OCI-LY7 (cell line): Measurements from ENCODE around the gene SMIM14. TPM values are rescaled to one million over a fixed set of nuclear protein-coding genes. Genes with fewer than 3 reads are reported as not detected.
A peak's percentile ranks its signal among the peaks of the same experiment; 100 is the strongest.

ENCODE experiments used
- BruUV-seq: library from RNA; stranded (reverse); fragments of 400-500 nt; replicated peaks from 2 replicates; lab custom pipeline; 2021; lab: Mats Ljungman, UMichigan
- CTCF ChIA-PET: fragments of 300-600 bp; sonication (Branson Sonifier 250); formaldehyde crosslinking; loops from one replicate; lab custom pipeline; 2022; ENCODE audit warnings: antibody characterized with exemption; ENCODE audit not compliant: unreplicated experiment; lab: Charles Lee
- POLR2A ChIA-PET: fragments of 300-600 bp; sonication (Branson Sonifier 250); formaldehyde crosslinking; loops from one replicate; lab custom pipeline; 2022; ENCODE audit warnings: antibody characterized with exemption; lab: Charles Lee
- DNase-seq: peaks from one replicate; pipeline ENCODE4 v3.0.0-alpha.2; 2015; ENCODE audit warnings: low spot score
- H2AFZ ChIP-seq: fragments of 200-600 bp; sonication (generic), shearing (Covaris generic); 2 replicates; pipeline ENCODE4 v1.6.1; 2014; ENCODE audit warnings: mild to moderate bottlenecking, antibody characterized with exemption, low read length, moderate library complexity
- H3K27ac ChIP-seq: fragments of 200-600 bp; sonication (generic); 2 replicates; pipeline ENCODE4 v1.5.1; 2014; ENCODE audit warnings: mixed run types, low read depth, mild to moderate bottlenecking, moderate library complexity, low read length, inconsistent platforms; ENCODE audit not compliant: poor library complexity, severe bottlenecking
- H3K36me3 ChIP-seq: fragments of 200-600 bp; sonication (generic); 2 replicates; pipeline ENCODE4 v1.6.1; 2014; ENCODE audit warnings: mild to moderate bottlenecking, antibody characterized with exemption, low read length, moderate library complexity, mixed read lengths; ENCODE audit not compliant: insufficient read depth
- H3K4me1 ChIP-seq: fragments of 200-600 bp; sonication (generic); 2 replicates; pipeline ENCODE4 v1.5.1; 2014; ENCODE audit warnings: mild to moderate bottlenecking, low read length; ENCODE audit not compliant: insufficient read depth, poor library complexity, severe bottlenecking
- H3K4me2 ChIP-seq: fragments of 200-600 bp; sonication (generic); 2 replicates; pipeline ENCODE4 v1.6.1; 2014; ENCODE audit warnings: mild to moderate bottlenecking, low read length
- H3K4me3 ChIP-seq: fragments of 200-600 bp; sonication (generic); 2 replicates; pipeline ENCODE4 v1.5.1; 2014; ENCODE audit warnings: mild to moderate bottlenecking, low read depth, low read length; ENCODE audit not compliant: poor library complexity, severe bottlenecking
- H3K79me2 ChIP-seq: fragments of 200-600 bp; sonication (generic); 2 replicates; pipeline ENCODE4 v1.6.1; 2016; ENCODE audit warnings: low read depth, mild to moderate bottlenecking, low read length, moderate library complexity, mixed read lengths; ENCODE audit not compliant: insufficient read depth
- H3K9me2 ChIP-seq: fragments of 200-600 bp; sonication (generic); 2 replicates; pipeline ENCODE4 v1.6.1; 2016; ENCODE audit warnings: mild to moderate bottlenecking, low read length, mixed read lengths; ENCODE audit not compliant: insufficient read depth
- H3K9me3 ChIP-seq: fragments of 200-600 bp; sonication (generic); 2 replicates; pipeline ENCODE4 v1.6.1; 2014; ENCODE audit warnings: mild to moderate bottlenecking, mixed run types, low read length, mixed read lengths
- H4K20me1 ChIP-seq: fragments of 200-600 bp; sonication (generic); 2 replicates; pipeline ENCODE4 v1.6.1; 2014; ENCODE audit warnings: mild to moderate bottlenecking, antibody characterized with exemption, low read length, moderate library complexity, mixed read lengths; ENCODE audit not compliant: insufficient read depth
- EZH2phosphoT487 ChIP-seq: fragments of 200-600 bp; sonication (generic); IDR thresholded peaks from 2 replicates; pipeline ENCODE4 v1.6.1; 2018; ENCODE audit warnings: low read depth, borderline replicate concordance, mild to moderate bottlenecking, mixed run types, antibody characterized with exemption, low read length, moderate library complexity, mixed read lengths
- intact Hi-C: fragments of 100-400 bp; cut with micrococcal nuclease; formaldehyde crosslinking; loops from one replicate; pipeline ENCODE4 v1.10.0; 2022; ENCODE audit not compliant: unreplicated experiment
- total RNA-seq, 2 experiments: library from RNA; depleted of rRNA in 1 of 2; stranded (reverse); fragments of >200 nt in 1 of 2; shearing (Covaris generic) in 1 of 2; gene quantifications; 2 replicates each; pipeline ENCODE4 v1.2.3, GENCODE V29; 2014 to 2022
- TF ChIP-seq, protein P1 (sequence below): fragments of 200-600 bp; sonication (generic); conservative IDR thresholded peaks from 2 replicates; pipeline ENCODE4 v1.5.1; 2014; ENCODE audit warnings: mild to moderate bottlenecking, antibody characterized with exemption, low read length, moderate library complexity, mixed read lengths

The SMIM14 gene
- total RNA-seq, 2 experiments from 2014 or later, result 1.8 TPM; not detected in 1

DNA sequence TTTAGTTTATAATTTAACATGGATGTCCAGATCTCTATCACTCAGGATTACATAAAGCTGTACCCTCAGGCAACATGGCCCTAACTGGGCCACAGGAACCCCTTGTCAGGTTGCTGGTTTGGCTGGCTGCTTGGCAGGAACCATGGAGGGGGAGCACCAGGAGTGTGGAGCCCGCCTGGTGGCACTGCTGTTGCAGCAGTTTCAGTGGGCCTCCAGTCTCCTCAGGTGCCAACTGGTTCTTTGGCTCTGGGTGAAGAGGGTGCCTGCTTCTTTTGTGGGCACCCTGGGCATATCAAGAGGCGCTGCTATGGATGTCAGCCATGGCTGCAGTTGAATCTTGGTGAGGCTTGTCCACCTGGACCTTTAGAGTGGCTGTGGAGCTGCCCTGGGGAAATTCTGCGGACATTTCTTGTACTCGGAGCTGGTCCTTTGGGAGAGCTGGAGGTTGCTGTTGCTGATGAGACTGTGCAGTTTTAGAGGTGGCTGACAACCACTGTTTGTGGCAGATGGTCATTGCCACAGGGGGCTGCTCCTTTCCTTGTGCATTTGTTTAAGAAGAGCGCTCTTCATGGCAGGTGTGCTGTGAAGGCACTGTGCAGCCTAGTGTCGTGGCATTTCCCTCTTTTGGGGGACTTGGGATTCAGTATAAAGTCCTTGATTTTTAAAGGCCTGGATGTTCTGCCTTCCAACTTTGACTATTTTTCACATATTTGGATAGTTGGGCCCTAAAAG, 10.3 kb upstream of the SMIM14 start:
- Histone ChIP-seq H3K9me3 (no peaks in the 10 kb centered on the region), H3K4me1 (no peaks in the 10 kb centered on the region), H3K27ac (no peak overlapping the region), H3K9me2 (no peaks in the 10 kb centered on the region), H3K79me2 (no peaks in the 10 kb centered on the region), H3K4me2 (no peak overlapping the region), H3K36me3 (no peaks in the 10 kb centered on the region), H3K4me3 (no peak overlapping the region), H2AFZ (no peak overlapping the region), H4K20me1 (no peaks in the 10 kb centered on the region)
- no peak for TF ChIP-seq EZH2phosphoT487
- TF ChIP-seq, protein P1, sequence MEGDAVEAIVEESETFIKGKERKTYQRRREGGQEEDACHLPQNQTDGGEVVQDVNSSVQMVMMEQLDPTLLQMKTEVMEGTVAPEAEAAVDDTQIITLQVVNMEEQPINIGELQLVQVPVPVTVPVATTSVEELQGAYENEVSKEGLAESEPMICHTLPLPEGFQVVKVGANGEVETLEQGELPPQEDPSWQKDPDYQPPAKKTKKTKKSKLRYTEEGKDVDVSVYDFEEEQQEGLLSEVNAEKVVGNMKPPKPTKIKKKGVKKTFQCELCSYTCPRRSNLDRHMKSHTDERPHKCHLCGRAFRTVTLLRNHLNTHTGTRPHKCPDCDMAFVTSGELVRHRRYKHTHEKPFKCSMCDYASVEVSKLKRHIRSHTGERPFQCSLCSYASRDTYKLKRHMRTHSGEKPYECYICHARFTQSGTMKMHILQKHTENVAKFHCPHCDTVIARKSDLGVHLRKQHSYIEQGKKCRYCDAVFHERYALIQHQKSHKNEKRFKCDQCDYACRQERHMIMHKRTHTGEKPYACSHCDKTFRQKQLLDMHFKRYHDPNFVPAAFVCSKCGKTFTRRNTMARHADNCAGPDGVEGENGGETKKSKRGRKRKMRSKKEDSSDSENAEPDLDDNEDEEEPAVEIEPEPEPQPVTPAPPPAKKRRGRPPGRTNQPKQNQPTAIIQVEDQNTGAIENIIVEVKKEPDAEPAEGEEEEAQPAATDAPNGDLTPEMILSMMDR, result 0 out of 2 replicates have a peak, but pooled peaks have one; percentile 17
- intact Hi-C loops, result no loop called here
- CTCF ChIA-PET, result no interaction called here
- BruUV-seq, result no TSS peak
- no peak for DNase-seq
- POLR2A ChIA-PET, result no interaction called here

DNA sequence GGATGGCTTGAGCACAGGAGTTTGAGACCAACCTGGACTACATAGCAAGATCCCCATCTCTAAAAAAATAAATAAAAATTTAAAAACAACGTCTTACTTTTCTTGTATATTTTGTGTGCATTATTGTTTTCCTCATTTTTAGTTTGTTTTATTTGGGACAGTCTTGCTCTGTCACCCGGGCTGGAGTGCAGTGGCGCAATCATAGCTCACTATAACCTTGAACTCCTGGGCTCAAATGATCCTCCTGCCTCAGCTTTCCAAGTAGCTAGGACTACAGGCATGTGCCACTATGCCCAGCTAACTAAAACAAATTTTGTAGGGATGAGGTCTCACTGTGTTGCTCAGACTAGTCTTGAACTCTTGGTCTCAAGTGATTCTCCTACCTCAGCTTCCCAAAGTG, 9.5 kb upstream of the SMIM14 start:
- Histone ChIP-seq H3K36me3 (no peaks in the 10 kb centered on the region), H3K4me1 (no peaks in the 10 kb centered on the region), H3K9me2 (no peaks in the 10 kb centered on the region), H3K79me2 (no peaks in the 10 kb centered on the region), H4K20me1 (no peaks in the 10 kb centered on the region), H3K9me3 (no peaks in the 10 kb centered on the region), H3K4me2 (no peak overlapping the region), H2AFZ (no peak overlapping the region), H3K27ac (no peak overlapping the region), H3K4me3 (no peak overlapping the region)
- no TSS peak for BruUV-seq
- DNase-seq, result no peak
- POLR2A ChIA-PET, result no interaction called here
- TF ChIP-seq, protein P1, result no peak
- TF ChIP-seq EZH2phosphoT487, result no peak
- intact Hi-C loops, result no loop called here
- CTCF ChIA-PET, result no interaction called here

DNA sequence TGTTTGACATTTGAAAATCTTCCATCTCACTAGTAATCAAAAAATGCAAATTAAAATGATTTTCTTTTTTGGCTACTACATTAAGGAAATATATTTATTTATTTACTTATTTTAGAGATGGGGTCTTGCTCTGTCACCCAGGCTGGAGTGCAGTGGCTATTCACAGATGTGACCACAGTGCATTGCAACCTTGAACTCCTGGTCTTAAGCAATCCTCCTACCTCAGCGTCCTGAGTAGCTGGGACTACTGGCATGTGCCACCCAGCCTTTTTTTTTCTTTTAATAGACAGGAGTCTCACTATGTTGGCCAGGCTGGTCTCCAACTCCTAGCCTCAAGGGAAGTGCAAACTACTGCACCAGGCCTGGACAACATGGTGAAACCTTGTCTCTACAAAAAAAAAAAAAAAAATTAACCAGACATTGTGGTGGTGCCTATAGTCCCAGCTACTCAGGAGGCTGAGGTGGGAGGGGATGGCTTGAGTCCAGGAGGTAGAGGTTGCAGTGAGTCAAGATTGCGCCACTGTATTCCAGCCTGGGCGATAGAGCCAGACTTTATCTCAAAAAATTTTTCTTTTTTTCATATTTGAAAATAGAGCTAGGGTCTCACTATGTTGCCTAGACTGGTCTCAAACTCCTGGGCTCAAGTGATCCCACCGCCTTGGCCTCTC, 4.4 kb upstream of the SMIM14 start:
- no peak overlapping the region for H3K4me2 ChIP-seq
- no peak overlapping the region for H2AFZ ChIP-seq
- peaks cover 5% of the 10 kb centered on the region for H3K4me1 ChIP-seq
- TF ChIP-seq, protein P1, result no peak
- TF ChIP-seq EZH2phosphoT487, result no peak
- CTCF ChIA-PET, result no interaction called here
- no peak overlapping the region for H3K27ac ChIP-seq
- H3K4me3 ChIP-seq, result no peak overlapping the region
- H3K79me2 ChIP-seq, result no peaks in the 10 kb centered on the region
- POLR2A ChIA-PET, result interaction anchor here (0.5 to 0.7 kb wide), 2 partner anchors 80 to 176 kb away, joined by 3 to 7 read pairs; no protein-coding TSS in a partner anchor
- DNase-seq, result no peak
- intact Hi-C loops, result no loop called here
- H4K20me1 ChIP-seq, result no peaks in the 10 kb centered on the region
- H3K9me2 ChIP-seq, result no peaks in the 10 kb centered on the region
- no TSS peak for BruUV-seq
- no peaks in the 10 kb centered on the region for H3K9me3 ChIP-seq
- H3K36me3 ChIP-seq, result no peaks in the 10 kb centered on the region
